Measurements from ENCODE around the gene EFCAB14.

DNA sequence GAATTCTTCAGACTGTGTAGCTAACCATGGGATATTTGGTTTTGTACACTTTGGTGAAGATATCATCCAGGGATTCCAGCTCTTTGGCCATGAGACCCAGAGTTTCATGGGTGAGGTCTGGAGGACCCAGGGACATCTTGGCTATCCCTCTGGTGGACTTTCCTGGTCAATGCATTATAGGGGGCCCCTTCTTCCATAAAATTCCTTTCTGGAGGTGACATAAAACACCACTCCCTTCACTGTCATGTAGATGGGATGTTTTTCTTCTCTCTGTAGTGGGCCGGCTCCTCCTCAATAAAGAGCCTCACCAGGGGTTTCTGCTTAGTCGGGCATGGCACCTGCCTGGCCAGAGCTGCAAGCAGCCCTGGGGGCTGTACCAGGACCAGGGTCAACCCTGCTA is 52.9 kb downstream of the EFCAB14 start:
- TF ChIP-seq, protein P1, sequence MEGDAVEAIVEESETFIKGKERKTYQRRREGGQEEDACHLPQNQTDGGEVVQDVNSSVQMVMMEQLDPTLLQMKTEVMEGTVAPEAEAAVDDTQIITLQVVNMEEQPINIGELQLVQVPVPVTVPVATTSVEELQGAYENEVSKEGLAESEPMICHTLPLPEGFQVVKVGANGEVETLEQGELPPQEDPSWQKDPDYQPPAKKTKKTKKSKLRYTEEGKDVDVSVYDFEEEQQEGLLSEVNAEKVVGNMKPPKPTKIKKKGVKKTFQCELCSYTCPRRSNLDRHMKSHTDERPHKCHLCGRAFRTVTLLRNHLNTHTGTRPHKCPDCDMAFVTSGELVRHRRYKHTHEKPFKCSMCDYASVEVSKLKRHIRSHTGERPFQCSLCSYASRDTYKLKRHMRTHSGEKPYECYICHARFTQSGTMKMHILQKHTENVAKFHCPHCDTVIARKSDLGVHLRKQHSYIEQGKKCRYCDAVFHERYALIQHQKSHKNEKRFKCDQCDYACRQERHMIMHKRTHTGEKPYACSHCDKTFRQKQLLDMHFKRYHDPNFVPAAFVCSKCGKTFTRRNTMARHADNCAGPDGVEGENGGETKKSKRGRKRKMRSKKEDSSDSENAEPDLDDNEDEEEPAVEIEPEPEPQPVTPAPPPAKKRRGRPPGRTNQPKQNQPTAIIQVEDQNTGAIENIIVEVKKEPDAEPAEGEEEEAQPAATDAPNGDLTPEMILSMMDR (IDR thresholded peaks at IDR 0.05), result no peak
- TF ChIP-seq POLR2A (IDR thresholded peaks at IDR 0.05), result no peak

Measured in upper lobe of left lung (tissue), 4 donors.